Measurements from ENCODE around the gene AMACR.

DNA sequence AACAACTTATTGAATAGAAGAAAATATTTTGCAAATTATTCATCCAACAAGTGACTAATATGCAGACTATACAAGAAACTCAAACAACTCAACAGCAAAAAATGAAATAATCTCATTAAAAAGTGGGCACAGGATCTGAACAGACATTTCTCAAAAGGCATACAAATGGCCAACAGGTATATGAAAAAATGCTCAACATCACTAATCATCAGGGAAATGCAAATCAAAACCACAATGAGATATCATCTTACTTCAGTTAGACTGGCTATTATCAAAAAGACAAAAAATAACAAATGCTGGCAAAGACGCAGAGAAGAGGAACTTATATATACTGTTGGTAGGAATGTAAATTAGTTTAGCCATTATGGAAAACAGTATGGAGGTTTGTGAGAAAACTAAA is 1.8 kb upstream of the AMACR start:
- TF ChIP-seq GATA2 (IDR thresholded peaks at IDR 0.05; ENCODE audit: low read depth, low read length) (no peak), GATA3 (IDR thresholded peaks at IDR 0.05; ENCODE audit: low read depth, low read length) (no peak)

Data from SH-SY5Y (cell line).